Mesodermal cell (in vitro differentiated cells): Measurements from ENCODE around the gene PPAN.

Experiments
- H3K27ac ChIP-seq: 2 replicates; pipeline ENCODE4 v1.7.0; 2013; ENCODE audit warnings: mild to moderate bottlenecking, low read depth, low read length, moderate library complexity; ENCODE audit not compliant: severe bottlenecking
- H3K36me3 ChIP-seq: 2 replicates; pipeline ENCODE4 v1.7.1; 2013; ENCODE audit warnings: mild to moderate bottlenecking, low read length, moderate library complexity; ENCODE audit not compliant: control insufficient read depth, insufficient read depth
- H3K4me1 ChIP-seq: one replicate; pipeline ENCODE4 v1.7.1; 2013; ENCODE audit warnings: mild to moderate bottlenecking, low read length; ENCODE audit not compliant: insufficient read depth, control insufficient read depth, poor library complexity, severe bottlenecking
- H3K4me3 ChIP-seq: 2 replicates; pipeline ENCODE4 v1.7.0; 2013; ENCODE audit warnings: low read length, control low read depth, mild to moderate bottlenecking; ENCODE audit not compliant: insufficient read depth, poor library complexity, severe bottlenecking; ENCODE audit errors: extremely low read depth
- H3K9me3 ChIP-seq: 2 replicates; pipeline ENCODE4 v1.7.1; 2013; ENCODE audit warnings: mild to moderate bottlenecking, low read length, moderate library complexity; ENCODE audit not compliant: control insufficient read depth
- WGBS, 2 experiments: methylation state at CpG; one replicate each; pipeline ENCODE4 v1.1.5; 2013; ENCODE audit warnings: missing lambda C conversion rate in 2 of 2; ENCODE audit not compliant: insufficient coverage in 2 of 2; 5-methylcytosine and 5-hydroxymethylcytosine counted together

PPAN gene

GRCh38 chr19:10084803-10085202 is 21.4 kb upstream of the PPAN start:
- Histone ChIP-seq H3K4me3 (no peak overlapping the region), H3K36me3 (no peaks in the 10 kb centered on the region), H3K27ac (no peak overlapping the region), H3K4me1 (peaks cover 7% of the 10 kb centered on the region), H3K9me3 (no peaks in the 10 kb centered on the region)
- 76 to 88% methylated on average over 1 to 2 of the region's 3 CpGs for WGBS, 2 experiments

- H3K36me3 ChIP-seq = no peaks in the 10 kb centered on the region
- H3K4me1 ChIP-seq = peaks cover 7% of the 10 kb centered on the region
- H3K4me3 ChIP-seq = peak within 1 kb of the TSS; percentile 51
- WGBS, 2 experiments = 5% methylated on average over 38 to 58 of the region's 81 CpGs
- H3K27ac ChIP-seq = no peak within 1 kb of the TSS
- no peaks in the 10 kb centered on the region for H3K9me3 ChIP-seq
Observed at GRCh38 chr19:10085641-10086590, 20.2 kb upstream of the PPAN start, which contains the start of gene SHFL. SHFL (plus strand) TSS chr19:10086317; CDS start chr19:10086428, 111 bp downstream.

- Histone ChIP-seq H3K36me3 (no peaks in the 10 kb centered on the region), H3K27ac (no peak overlapping the region), H3K4me1 (peaks cover 7% of the 10 kb centered on the region), H3K4me3 (peak overlapping the region; percentile 51), H3K9me3 (no peaks in the 10 kb centered on the region)
- WGBS, 2 experiments = 9% methylated on average over 12 to 14 of the region's 43 CpGs
Observed at GRCh38 chr19:10086591-10087192, 19.5 kb upstream of the PPAN start.

GRCh38 chr19:10087296-10088061 is 18.7 kb upstream of the PPAN start:
- WGBS, 2 experiments = 60 to 85% methylated on average over 8 to 12 of the region's 18 CpGs

GRCh38 chr19:10088949-10089554 is 17.1 kb upstream of the PPAN start:
- Histone ChIP-seq H3K4me3 (no peak overlapping the region), H3K27ac (no peak overlapping the region), H3K4me1 (peaks cover 7% of the 10 kb centered on the region), H3K36me3 (no peaks in the 10 kb centered on the region), H3K9me3 (no peaks in the 10 kb centered on the region)
- WGBS, 2 experiments = 82 to 85% methylated on average over 5 to 6 of the region's 6 CpGs

More at GRCh38 chr19:10087296-10088061, 18.7 kb upstream of the PPAN start:
- no peak overlapping the region for H3K27ac ChIP-seq
- H3K4me1 ChIP-seq = peaks cover 7% of the 10 kb centered on the region
- H3K4me3 ChIP-seq = no peak overlapping the region
- H3K36me3 ChIP-seq = no peaks in the 10 kb centered on the region
- H3K9me3 ChIP-seq = no peaks in the 10 kb centered on the region

- Histone ChIP-seq H3K4me3 (no peak overlapping the region), H3K4me1 (peaks cover 7% of the 10 kb centered on the region), H3K27ac (no peak overlapping the region), H3K9me3 (no peaks in the 10 kb centered on the region), H3K36me3 (no peaks in the 10 kb centered on the region)
- 72 to 84% methylated on average over 10 to 14 of the region's 15 CpGs for WGBS, 2 experiments
Observed at GRCh38 chr19:10089801-10090375, 16.3 kb upstream of the PPAN start.

GRCh38 chr19:10091370-10091687 is 14.8 kb upstream of the PPAN start:
- peaks cover 5% of the 10 kb centered on the region for H3K4me1 ChIP-seq
- H3K9me3 ChIP-seq = peaks cover 6% of the 10 kb centered on the region
- WGBS, 2 experiments = 85 to 93% methylated on average over 14 of the region's 17 CpGs
- no peak overlapping the region for H3K4me3 ChIP-seq
- H3K36me3 ChIP-seq = no peaks in the 10 kb centered on the region
- no peak overlapping the region for H3K27ac ChIP-seq

GRCh38 chr19:10091895-10092641 is 14.1 kb upstream of the PPAN start:
- Histone ChIP-seq H3K27ac (no peak overlapping the region), H3K9me3 (peaks cover 6% of the 10 kb centered on the region), H3K4me3 (no peak overlapping the region), H3K4me1 (no peaks in the 10 kb centered on the region), H3K36me3 (no peaks in the 10 kb centered on the region)
- 80 to 89% methylated on average over 10 to 13 of the region's 13 CpGs for WGBS, 2 experiments

GRCh38 chr19:10092648-10093294 is 13.4 kb upstream of the PPAN start:
- no peak overlapping the region for H3K4me3 ChIP-seq
- H3K9me3 ChIP-seq = peaks cover 6% of the 10 kb centered on the region
- no peak overlapping the region for H3K27ac ChIP-seq
- WGBS, 2 experiments = 70 to 85% methylated on average over 5 to 9 of the region's 9 CpGs
- no peaks in the 10 kb centered on the region for H3K4me1 ChIP-seq
- H3K36me3 ChIP-seq = no peaks in the 10 kb centered on the region
